Gastroesophageal sphincter (tissue), 3 donors: ENCODE data around the gene ACOX1.

Experiments
- CTCF ChIP-seq, 4 experiments: fragments of 200-600 bp in 2 of 4; fragments of 450-650 bp in 2 of 4; sonication (generic) in 1 of 4; IDR thresholded peaks; one replicate each; pipeline ENCODE4 v1.5.1; 2017 to 2019; ENCODE audit warnings: antibody characterized with exemption in 4 of 4, mild to moderate bottlenecking in 2 of 4, moderate library complexity in 2 of 4
- EP300 ChIP-seq: sonication (generic); formaldehyde crosslinking; IDR thresholded peaks from one replicate; pipeline ENCODE4 v1.6.1; 2017; ENCODE audit warnings: antibody characterized with exemption, mild to moderate bottlenecking
- POLR2A ChIP-seq, 2 donors: fragments of 450-650 bp; IDR thresholded peaks; one replicate each; pipeline ENCODE4 v1.6.1; 2017; ENCODE audit warnings: antibody characterized with exemption in 2 of 2, mild to moderate bottlenecking in 2 of 2, moderate library complexity in 1 of 2
- POLR2AphosphoS5 ChIP-seq: sonication (generic); formaldehyde crosslinking; IDR thresholded peaks from one replicate; pipeline ENCODE4 v1.6.1; 2017; ENCODE audit warnings: antibody characterized with exemption

- TF ChIP-seq CTCF (IDR thresholded peaks at IDR 0.05) (no peak), POLR2A (IDR thresholded peaks at IDR 0.05) (no peak), POLR2AphosphoS5 (no peak), EP300 (no peak)
Observed at GRCh38 chr17:76004750-76005262, 25.8 kb upstream of the ACOX1 start.
